HG03354 (cell line): ENCODE results near the gene EIF4E1B.

Experiments used
- ATAC-seq: cut with Tn5 transposase; IDR thresholded peaks from one replicate; pipeline ENCODE4 v1.9.1; 2021; ENCODE audit warnings: mild to moderate bottlenecking; ENCODE audit not compliant: unreplicated experiment, poor library complexity, severe bottlenecking

Gene EIF4E1B

DNA sequence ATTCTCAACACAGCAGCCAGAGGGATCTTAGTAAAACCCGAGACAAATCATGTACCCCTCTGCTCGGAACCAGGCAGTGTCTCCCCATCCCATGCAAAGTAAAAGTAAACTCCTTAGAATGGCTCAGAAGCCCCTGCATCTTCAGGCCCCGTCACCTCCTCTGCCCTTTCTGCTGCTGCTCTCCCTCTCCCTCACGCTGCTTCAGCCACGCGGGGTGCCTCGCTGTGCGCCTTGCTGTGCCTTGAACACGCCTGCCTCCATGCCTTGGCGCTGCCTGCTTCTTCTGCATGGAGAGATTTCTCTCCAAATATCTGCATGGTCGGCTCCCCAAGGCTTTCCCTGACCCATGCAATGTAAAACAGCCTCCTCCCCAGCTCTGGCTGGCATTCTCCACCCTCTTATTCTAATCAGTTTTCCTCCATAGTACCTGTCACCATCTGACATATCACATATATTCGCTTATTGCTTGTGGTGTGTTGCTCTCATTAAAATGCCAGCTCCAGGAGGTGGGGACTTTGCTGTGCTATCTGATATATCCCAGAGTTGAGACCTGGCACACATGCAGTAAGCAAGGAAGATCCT is 28.5 kb upstream of the EIF4E1B start:
- no peak for ATAC-seq

DNA sequence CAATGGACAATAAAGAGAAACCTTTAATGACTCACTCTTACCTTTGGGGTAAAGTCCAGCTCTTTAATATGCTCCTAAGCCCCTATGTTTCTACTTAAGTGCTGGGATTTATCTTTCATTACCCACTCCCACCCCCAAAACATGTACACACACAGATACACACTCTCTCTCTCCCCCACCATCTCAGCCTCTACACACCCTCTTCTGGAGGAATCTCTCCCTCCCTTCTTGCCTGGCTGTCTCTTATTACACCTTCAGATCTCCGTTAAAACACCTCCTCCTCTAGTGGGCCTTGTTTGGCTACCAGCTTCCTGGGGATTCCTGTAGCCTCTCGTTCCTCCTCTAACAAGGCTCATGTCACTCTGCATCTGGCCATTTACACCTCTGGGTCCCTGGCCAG is 27.4 kb upstream of the EIF4E1B start:
- ATAC-seq, result no peak

GRCh38 chr5:176606032-176606431 is 24.4 kb upstream of the EIF4E1B start:
- ATAC-seq, result no peak

- no peak for ATAC-seq
Observed at GRCh38 chr5:176606875-176607274, 23.6 kb upstream of the EIF4E1B start.

DNA sequence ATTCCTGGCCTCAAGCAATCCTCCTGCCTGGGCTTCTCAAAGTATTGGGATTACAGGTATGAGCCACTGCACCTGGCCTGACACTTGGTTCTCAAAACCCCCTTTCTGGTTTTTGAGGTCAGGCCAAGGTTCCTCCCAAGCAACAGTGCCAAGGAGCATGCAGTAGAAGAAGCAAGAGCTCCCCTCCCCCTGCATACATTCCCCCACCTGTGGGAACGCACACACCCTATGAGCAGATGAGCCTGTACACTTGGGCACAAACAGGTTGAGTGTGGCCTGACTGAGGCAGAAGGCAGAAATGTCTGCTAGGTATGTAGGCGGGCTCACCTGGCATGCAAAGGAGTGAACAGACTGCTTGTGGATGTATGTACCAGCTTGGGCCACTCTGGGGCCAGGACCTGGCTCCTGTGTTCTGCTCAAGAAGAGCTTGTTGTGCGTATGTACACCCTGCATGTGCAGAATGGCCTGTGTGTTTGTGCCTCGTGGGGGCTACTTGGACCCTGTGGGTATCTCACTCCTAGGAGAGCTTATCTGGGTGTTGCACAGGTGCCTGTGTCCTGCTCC is 22.3 kb upstream of the EIF4E1B start:
- no peak for ATAC-seq

GRCh38 chr5:176608937-176609723 is 21.3 kb upstream of the EIF4E1B start:
- peak; percentile 34 for ATAC-seq

- peak; percentile 77 for ATAC-seq
Observed at GRCh38 chr5:176609724-176610434, 20.6 kb upstream of the EIF4E1B start, which contains the start of gene GPRIN1. Gene GPRIN1 (minus strand): TSS chr5:176610156. CDS start chr5:176599834, 10,322 bp downstream.

- ATAC-seq, result peak; percentile 7
Observed at GRCh38 chr5:176610435-176610773, 20.1 kb upstream of the EIF4E1B start.

GRCh38 chr5:176611435-176611834 is 19.0 kb upstream of the EIF4E1B start:
- ATAC-seq, result no peak

DNA sequence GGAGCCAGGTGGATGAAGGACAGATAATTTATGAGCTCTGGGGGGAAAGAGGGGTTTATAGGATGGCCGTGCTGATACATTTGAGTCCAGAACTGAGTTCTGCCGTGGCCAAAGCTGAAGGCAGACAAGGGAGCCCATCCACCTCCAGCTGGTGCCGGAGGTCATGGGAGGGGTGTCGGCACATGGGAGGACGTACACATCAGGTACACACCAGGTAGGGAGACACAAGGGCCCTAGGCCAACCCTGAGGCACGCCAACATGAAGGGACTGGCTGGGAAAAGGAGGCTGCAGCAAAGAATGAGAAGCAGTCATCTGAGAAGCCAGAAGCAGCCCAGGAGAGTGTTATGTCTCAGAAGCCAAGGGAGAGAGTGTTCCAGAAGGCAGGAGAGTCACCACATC is 18.5 kb upstream of the EIF4E1B start:
- ATAC-seq, result no peak

GRCh38 chr5:176612855-176613254 is 17.6 kb upstream of the EIF4E1B start:
- no peak for ATAC-seq

DNA sequence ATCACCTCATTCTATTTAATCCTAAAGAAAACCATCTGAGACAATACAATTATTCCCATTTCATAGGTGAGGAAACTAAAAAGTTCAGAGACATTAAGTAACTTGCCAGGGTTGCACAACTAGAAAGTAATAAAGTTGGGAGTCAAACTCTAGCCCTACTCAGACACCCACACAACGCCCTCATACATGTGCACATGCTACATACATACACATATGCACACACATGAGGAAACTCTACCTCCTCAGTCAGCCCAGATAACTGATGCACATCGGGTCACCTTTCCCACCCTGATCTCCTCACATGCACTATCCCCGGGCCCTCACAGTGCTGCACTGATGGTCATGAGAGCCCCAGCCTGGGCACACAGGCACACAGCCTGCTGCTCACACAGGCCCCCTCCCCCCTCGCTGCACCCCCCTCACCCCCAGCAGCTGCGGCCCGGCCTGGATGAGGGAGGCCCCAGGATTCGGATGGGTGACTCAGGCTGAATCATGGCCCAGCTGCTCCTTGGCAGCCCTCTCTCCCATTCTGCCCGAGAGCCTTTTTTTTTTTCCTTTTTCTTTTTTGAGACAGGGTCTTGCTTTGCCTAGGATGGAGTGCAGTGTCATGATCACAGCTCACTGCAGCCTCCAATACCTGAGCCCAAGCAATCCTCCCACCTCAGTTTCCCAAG is 15.5 kb upstream of the EIF4E1B start:
- ATAC-seq, result no peak

- no peak for ATAC-seq
Observed at GRCh38 chr5:176616511-176616910, 14.0 kb upstream of the EIF4E1B start.

DNA sequence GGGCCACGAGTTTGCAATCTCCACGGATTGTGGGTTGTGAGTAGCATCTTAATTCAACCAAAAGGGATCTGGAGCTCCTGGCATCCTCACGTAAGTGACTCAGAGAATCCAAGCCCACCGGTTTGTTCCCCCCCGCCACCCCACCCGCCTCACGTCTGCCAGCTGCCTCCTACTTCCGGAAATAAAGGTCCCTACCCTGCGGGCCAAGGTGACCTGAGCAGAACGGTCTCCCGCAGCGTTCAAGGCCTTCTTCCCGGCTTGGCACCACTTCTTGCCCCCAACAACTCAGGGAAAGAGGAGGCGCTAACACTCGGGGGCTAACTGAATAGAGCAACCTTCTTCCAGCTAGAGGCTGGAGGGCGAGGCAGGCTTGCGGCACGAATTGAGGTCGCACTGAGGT is 11.7 kb upstream of the EIF4E1B start:
- no peak for ATAC-seq

DNA sequence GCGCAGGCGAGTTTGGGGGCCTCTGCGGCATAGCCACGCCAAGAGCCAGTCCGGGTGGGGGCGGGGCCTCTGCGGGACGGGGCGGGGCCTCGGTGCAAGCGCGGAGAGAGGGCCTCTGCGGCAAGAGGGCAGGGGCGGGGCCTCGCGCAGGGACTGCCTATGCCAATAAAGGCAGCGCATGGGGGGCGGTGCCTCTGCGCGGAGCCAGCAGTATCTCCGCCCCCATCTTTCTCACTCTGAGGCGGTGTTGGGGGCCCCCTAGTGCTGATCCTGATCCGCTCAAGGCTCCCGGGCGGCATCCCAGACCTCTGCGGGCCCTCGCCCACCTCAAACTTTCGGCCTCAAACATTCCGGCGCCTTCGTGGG is 11.3 kb upstream of the EIF4E1B start:
- peak; percentile 80 for ATAC-seq

- ATAC-seq, result no peak
Observed at GRCh38 chr5:176619569-176620332, 10.7 kb upstream of the EIF4E1B start.

GRCh38 chr5:176620333-176620981 is 10.0 kb upstream of the EIF4E1B start:
- no peak for ATAC-seq

- ATAC-seq, result no peak
Observed at GRCh38 chr5:176621661-176622079, 8.8 kb upstream of the EIF4E1B start.

GRCh38 chr5:176624142-176624541 is 6.3 kb upstream of the EIF4E1B start:
- no peak for ATAC-seq
